ENCODE results near the gene MUSTN1.

The MUSTN1 gene

DNA sequence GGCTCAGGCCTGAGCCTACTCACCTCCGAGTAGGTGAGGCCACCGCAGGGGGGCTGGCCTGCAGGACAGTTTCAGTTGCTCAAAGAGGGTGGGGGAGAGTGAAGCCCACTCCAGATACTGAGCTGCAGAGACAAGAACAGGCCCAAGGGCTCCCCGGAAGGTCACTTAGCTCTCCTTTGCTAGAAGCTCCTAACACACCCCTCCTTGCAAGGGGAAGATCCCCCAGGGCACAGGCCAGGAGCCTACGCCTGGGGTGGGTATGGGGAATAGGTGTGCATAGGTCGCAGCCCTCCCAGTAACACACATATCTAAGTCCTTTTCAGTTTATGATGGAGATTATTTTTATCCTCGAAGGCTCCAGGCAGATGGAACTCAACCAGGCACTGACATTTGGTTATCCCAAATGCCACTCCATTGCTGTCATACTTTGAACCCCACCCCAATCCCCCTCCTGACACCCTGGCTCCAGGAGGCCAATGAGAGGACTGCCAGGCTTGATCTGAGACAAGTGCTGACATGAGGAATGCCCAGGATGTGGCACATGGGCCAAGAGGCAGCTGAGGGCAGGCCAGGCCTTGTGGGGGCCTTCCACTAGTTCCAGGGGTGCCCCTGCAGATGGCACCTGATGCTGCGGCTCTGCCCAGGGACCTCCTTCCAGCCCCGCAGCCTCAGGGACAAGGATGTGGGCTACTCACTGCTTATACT is 1.1 kb upstream of the MUSTN1 start:
- no peak for DNase-seq
- TF ChIP-seq GATA1 (IDR thresholded peaks at IDR 0.05; ENCODE audit: low read depth, low read length), result no peak
- no peak for TF ChIP-seq POLR2A (IDR thresholded peaks at IDR 0.05; ENCODE audit: low read length)

DNA sequence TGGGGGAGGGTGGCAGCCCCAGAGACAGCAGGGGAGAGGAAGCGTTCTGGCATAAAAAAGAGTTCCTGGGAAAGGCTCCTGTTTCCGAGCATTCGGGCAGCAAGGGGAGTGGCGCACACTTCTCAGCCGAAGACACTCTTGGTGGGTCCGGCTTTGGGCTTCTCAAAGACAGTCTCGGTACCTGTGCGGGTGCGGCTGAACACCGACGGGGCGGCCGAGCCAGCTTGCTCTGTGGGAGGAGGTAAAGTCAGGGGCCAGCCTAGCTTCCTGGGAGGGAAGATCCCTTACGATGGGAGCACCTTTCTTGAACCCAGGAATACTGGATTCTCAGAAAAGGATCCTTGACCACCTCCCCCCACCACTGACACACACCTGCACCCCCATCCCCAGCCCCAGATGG is 1.6 kb downstream of the MUSTN1 start:
- no peak for TF ChIP-seq GATA1 (IDR thresholded peaks at IDR 0.05; ENCODE audit: low read depth, low read length)
- no peak for TF ChIP-seq POLR2A (IDR thresholded peaks at IDR 0.05; ENCODE audit: low read length)
- DNase-seq, result no peak

DNA sequence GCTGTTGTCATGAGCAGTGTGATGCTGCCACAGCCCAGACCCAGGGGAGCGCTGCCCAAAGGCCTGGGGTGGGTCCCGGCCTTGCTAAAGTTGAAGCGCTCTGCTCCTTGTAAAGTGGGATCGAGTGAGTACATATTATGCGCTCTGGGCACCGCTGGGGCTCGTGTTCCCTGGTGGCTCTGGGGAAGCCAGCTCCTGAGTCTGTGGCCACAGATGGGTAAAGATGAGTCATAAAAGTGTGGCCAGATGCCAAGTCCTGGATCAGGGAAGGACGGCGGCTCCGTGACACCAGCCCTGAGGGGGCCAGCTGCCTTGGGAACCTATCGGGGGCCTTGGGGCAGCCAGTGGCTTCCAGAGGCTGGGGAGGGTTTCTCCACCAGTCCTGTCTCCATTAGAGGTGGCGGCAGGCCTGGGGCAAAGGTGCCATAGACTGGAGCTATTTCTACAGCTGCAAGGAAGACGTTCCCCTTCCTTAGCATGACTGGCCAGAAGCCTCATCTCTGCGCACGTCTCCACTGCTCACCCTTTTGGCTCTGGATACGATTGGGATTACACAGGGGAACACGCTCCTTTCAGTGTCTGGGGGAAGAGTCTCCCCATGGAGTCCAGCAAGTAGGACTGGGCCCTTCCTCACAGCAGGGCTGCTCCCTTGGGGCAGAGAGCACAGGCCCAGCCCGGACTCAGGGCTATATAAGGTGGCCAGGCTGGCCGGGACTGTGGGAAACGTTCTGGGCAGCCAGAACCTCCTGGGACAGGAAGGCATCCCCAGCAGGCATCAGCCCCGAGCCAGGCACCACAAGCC is 3.1 kb downstream of the MUSTN1 start:
- no peak for TF ChIP-seq POLR2A (IDR thresholded peaks at IDR 0.05; ENCODE audit: low read length)
- TF ChIP-seq GATA1 (IDR thresholded peaks at IDR 0.05; ENCODE audit: low read depth, low read length), result no peak
- DNase-seq, result peak in 1 of 2 experiments; percentile 37

DNA sequence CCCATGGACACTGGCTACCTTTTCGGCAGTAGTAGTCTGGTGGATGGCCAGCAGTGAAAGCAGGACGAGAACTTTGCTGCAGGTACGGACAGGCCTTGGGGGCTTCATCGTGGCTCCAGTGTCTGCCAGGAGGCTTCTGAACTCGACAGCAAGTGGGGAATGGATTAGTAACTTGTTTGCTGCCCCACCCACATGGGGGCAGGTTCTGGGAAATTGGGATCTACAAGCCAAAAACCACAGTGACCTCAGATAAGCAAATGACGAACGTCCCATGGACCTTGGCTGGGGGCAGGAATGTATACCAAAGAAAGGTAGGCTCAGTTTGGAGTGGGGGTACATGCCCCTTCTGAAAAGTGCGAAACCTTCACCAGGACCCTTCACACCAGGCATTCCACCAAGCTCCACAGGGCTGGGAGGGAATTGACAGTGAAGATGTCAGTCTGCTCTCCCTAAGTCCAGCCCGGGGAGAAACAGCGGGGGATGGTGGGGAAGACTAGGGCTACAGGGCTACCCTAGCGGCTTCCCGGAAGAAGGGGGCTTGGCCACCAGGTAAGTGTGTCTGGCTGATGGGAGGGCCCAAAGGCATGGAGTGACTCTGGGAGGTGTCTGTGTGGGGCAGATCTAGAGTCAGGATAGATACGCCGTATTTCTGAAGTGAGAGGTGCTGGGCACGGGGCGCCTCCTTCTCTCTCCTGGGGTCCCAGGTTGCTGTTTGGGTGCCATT is 4.1 kb downstream of the MUSTN1 start, which contains the start of gene ITIH4:
TSS of gene ITIH4 (minus strand) at position 138 of the 724 bp plus-strand sequence. CDS start at position 108, 30 bp downstream.
- no peak for DNase-seq
- TF ChIP-seq POLR2A (IDR thresholded peaks at IDR 0.05; ENCODE audit: low read length) (no peak), GATA1 (IDR thresholded peaks at IDR 0.05; ENCODE audit: low read depth, low read length) (no peak)

DNA sequence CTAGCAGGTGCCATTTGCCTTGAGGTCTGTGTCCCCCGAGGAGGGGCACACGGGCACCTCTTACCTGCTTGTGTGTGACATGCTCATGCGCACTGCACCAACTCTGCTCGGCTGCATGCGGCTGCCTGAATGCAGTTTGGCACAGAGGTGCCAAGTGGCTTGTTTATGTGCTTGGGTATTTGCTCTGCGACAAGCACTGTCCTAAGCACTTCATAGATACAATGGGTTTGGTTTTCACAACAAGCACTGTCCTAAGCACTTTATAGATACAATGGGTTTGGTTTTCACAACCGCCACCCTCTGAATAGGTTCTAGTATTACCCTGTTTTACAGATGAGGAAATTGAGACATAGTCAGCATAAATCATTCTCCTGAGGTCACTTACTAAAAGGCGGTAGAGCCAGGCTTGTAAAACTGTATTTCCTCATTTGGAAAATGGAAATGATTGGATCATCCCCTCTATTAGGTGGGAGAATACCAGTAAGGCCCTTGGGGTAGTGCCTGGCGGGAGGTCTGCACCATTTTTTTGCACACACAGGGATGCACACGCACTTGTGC is 4.8 kb downstream of the MUSTN1 start:
- TF ChIP-seq GATA1 (IDR thresholded peaks at IDR 0.05; ENCODE audit: low read depth, low read length) (no peak), POLR2A (IDR thresholded peaks at IDR 0.05; ENCODE audit: low read length) (no peak)

DNA sequence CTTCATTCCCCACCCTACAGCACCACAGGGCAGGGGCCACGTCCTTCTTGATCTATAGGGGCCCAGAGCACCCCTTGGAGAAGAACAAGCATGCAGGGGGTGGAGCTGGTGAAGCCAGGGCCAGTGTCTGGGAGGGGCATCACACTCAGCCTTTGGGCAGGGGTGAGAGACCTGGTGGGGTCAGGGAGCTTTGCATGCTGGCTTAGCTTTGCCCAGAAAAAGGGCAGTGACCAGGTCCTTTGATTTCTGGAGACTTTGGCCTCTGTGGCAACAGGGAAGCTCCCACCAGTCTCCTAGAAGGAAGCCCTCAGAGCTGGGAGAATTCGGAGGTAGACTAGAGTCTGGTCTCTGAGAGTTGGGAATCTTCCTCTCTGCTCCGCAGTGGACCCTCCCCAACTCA is 5.3 kb downstream of the MUSTN1 start:
- no peak for TF ChIP-seq POLR2A (IDR thresholded peaks at IDR 0.05; ENCODE audit: low read length)
- TF ChIP-seq GATA1 (IDR thresholded peaks at IDR 0.05; ENCODE audit: low read depth, low read length), result no peak
- no peak for DNase-seq

More for the DNA sequence above, 4.8 kb downstream of the MUSTN1 start:
- DNase-seq, result no peak

DNA sequence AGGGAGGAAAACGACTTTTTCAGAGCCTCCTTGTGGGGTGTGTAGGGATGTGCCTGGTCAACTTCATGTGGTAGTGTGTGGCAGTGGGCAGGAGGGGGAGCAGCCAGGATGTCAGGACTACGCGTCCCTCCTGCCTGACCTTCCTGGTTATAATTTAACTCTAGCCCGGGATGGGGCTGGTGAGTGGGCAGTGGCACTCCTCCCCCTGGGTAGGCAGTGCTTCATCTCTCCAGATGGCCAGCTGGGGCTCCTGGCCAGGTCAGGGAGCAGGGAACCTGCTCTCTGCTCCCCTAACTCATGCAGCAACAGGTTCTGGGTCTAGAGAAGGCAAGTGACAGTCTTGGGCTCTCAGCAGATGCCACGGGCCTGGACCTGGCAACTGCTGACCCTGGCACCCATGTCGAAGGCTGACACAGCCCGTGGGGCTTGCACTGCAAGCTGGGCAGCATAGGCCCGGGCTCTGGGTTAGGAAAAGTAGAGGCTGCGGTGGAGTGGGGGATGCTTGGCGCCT is 6.9 kb downstream of the MUSTN1 start:
- TF ChIP-seq GATA1 (IDR thresholded peaks at IDR 0.05; ENCODE audit: low read depth, low read length) (no peak), POLR2A (IDR thresholded peaks at IDR 0.05; ENCODE audit: low read length) (no peak)
- no peak for DNase-seq

DNA sequence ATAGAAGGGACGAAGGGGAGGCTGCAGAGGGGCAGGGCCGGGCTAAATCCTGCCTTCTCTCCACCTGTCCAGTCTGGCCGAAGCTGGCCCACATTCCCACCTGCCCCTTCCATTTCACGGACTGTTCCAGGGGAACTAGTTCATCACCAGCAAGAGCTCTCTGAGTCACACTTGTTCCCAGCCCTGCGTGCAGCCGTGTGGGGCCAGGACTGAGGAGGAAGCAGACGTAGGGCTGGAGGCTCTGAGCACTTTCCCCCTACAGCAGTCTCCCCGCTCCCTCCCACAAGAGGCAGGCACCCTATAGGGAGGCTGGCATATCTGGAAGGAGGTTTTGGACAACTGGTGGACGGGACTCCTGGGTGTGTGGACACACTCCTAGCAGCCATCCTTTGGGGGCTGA is 7.4 kb downstream of the MUSTN1 start:
- no peak for DNase-seq
- no peak for TF ChIP-seq GATA1 (IDR thresholded peaks at IDR 0.05; ENCODE audit: low read depth, low read length)
- TF ChIP-seq POLR2A (IDR thresholded peaks at IDR 0.05; ENCODE audit: low read length), result no peak

DNA sequence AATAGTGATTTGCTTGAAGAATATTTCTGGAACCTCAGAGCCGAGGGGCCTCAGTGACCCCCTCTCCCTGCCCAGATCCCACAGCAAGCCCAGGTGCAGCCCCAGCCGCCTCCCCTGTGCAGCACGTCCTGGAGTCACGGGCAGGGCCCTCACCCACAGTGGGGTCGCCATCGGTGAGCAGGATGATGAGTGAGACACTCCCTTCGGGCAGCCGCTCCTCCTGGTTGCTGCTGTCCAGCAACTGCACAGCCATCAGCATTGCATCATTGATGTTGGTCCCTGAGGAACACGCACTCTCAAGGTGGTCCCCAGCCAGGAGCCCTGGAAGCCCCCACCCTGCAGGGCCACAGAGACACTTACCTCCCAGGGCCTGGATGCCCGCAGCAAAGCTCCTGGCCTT is 10.8 kb downstream of the MUSTN1 start:
- DNase-seq, result no peak
- TF ChIP-seq GATA1 (IDR thresholded peaks at IDR 0.05; ENCODE audit: low read depth, low read length) (no peak), POLR2A (IDR thresholded peaks at IDR 0.05; ENCODE audit: low read length) (no peak)

DNA sequence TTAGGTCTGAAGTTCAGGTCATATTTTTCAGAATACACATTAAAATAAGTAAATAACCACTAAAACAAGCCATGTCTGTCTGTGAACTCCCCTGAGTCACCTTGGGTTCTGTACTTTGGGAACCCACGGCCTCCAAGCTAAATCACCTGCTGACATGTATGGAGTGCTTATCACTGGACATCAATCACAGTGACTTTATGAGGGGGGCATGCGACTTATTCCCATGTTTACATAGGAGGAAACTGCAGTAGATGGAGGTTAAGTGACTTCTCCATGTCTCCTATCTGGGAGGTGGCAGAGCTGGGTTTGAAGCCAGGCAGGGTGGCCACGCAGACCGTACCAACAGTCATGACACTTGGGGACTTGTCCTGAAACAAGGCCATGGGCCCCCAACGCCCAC is 12.5 kb downstream of the MUSTN1 start:
- no peak for DNase-seq

DNA sequence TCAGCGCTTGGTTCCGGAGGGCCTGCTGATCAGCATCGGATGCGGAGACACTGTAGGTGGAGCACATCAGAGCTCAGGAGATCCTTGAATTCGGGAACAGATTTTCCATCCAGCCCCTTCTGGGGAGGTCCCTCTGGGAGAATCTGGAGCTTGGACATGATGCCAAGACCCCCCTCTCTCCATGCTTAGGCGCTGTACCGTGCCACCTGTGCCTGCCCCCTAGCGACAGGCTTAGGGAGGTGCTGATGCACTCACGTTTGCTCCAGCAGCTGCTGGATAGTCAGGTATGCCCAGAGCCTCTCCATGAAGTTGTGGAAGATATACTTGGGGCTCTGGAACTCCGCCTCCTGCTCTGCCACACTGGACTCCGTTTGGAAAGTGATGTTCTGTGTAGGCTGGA is 14.1 kb downstream of the MUSTN1 start:
- TF ChIP-seq POLR2A (IDR thresholded peaks at IDR 0.05; ENCODE audit: low read length), result no peak
- no peak for TF ChIP-seq GATA1 (IDR thresholded peaks at IDR 0.05; ENCODE audit: low read depth, low read length)
- DNase-seq, result peak; percentile 33 to 57

More for the DNA sequence above, 12.5 kb downstream of the MUSTN1 start:
- TF ChIP-seq GATA1 (IDR thresholded peaks at IDR 0.05; ENCODE audit: low read depth, low read length) (no peak), POLR2A (IDR thresholded peaks at IDR 0.05; ENCODE audit: low read length) (no peak)

DNA sequence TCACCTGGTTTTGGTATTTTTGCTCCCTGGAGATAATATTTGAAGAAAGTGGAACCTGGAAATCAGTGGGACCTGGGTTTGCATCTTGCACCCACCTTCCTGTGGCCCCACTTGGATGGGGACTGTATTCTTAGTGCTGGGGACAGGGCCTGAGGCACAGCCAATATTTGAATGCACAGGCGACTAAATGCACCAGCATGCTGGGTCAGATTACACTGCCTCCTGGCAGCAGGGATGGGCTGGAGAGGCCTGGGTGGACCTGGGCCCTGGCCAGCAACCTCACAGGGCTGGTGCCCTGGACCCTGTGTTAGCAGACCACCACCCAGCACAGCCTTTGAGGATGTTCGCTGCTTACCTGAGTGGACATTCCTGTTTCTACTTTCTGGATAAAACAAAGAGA is 14.9 kb downstream of the MUSTN1 start:
- no peak for DNase-seq
- no peak for TF ChIP-seq GATA1 (IDR thresholded peaks at IDR 0.05; ENCODE audit: low read depth, low read length)
- no peak for TF ChIP-seq POLR2A (IDR thresholded peaks at IDR 0.05; ENCODE audit: low read length)

DNA sequence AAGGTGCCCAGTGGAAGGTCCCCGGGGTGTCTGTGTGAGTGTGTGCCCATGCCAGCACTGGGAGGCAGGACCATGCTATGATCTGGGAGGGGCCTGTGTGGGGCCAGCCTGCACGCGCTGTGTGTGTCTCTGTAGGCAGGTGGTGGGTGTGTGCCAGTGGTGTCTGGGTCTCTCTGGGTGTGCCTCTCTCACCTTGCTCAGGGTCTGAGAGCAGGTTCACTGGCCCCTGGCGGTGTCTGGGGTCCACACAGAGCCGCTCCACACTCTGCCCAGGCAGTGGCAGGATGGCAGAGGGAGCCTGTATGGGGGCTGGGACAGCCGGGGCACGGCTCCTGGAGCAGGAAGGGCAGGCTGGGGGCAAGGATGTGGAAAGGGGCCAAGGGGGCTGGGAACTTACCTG is 17.0 kb downstream of the MUSTN1 start:
- TF ChIP-seq GATA1 (IDR thresholded peaks at IDR 0.05; ENCODE audit: low read depth, low read length), result no peak
- no peak for TF ChIP-seq POLR2A (IDR thresholded peaks at IDR 0.05; ENCODE audit: low read length)

More for the DNA sequence above, 17.0 kb downstream of the MUSTN1 start:
- DNase-seq, result no peak

Data from erythroblast (primary cell).